Lower lobe of right lung (tissue), 2 donors: ENCODE results near the gene VWA7. TPM values are rescaled to one million over a fixed set of nuclear protein-coding genes. Genes with fewer than 3 reads are reported as not detected.
A peak's percentile ranks its signal among the peaks of the same experiment; 100 is the strongest.

Experiments used
- ATAC-seq, 2 donors: fragments of 200-7000 bp; cut with Tn5 transposase; one replicate each; pipeline ENCODE4 v1.9.1; 2020 to 2022; ENCODE audit warnings: mild to moderate bottlenecking in 2 of 2, moderate library complexity in 2 of 2
- DNase-seq: peaks from one replicate; pipeline ENCODE4 v3.0.0-alpha.2; 2020
- H3K27ac ChIP-seq: fragments of 200-600 bp; one replicate; pipeline ENCODE4 v1.8.0; 2022
- H3K27me3 ChIP-seq: fragments of 200-600 bp; one replicate; pipeline ENCODE4 v1.8.0; 2022; ENCODE audit warnings: low read depth
- H3K36me3 ChIP-seq: fragments of 200-600 bp; one replicate; pipeline ENCODE4 v1.8.0; 2022; ENCODE audit warnings: mild to moderate bottlenecking
- H3K4me1 ChIP-seq: fragments of 200-600 bp; one replicate; pipeline ENCODE4 v1.8.0; 2022
- H3K4me3 ChIP-seq: fragments of 200-600 bp; one replicate; pipeline ENCODE4 v1.8.0; 2022; ENCODE audit warnings: mild to moderate bottlenecking
- H3K9me3 ChIP-seq: fragments of 200-600 bp; one replicate; pipeline ENCODE4 v1.8.0; 2022
- CTCF ChIP-seq: fragments of 200-600 bp; IDR thresholded peaks from one replicate; pipeline ENCODE4 v1.8.0; 2022; ENCODE audit warnings: antibody characterized with exemption, mild to moderate bottlenecking
- intact Hi-C: fragments of 100-400 bp; cut with DNase I; formaldehyde crosslinking; loops from one replicate; pipeline ENCODE4 v1.11.0; 2022
- total RNA-seq: library from RNA; stranded (reverse); fragmentation: NEBNext Ultra II Directional; extraction: Animal tissue kit (Norgen Biotek cat#: 25700); gene quantifications from one replicate; pipeline ENCODE4 v1.2.1, GENCODE V29; 2021
- donor health status: DM: no; HTN: yes; CAD: no; lungs with severe emphysema.

Gene VWA7
- total RNA-seq, 1 donor from 2014 or later = 4.2 TPM

- H3K4me3 ChIP-seq = no peak overlapping the region
- ATAC-seq = no peak
- H3K9me3 ChIP-seq = no peaks in the 10 kb centered on the region
- DNase-seq = no peak
- intact Hi-C loops = no loop called here
- peak overlapping the region; percentile 18 for H3K27ac ChIP-seq
- no peak for TF ChIP-seq CTCF
- H3K36me3 ChIP-seq = no peaks in the 10 kb centered on the region
- H3K4me1 ChIP-seq = no peaks in the 10 kb centered on the region
- H3K27me3 ChIP-seq = no peaks in the 10 kb centered on the region
These were observed 58.1 kb downstream of the VWA7 start for GRCh38 chr6:31719001-31719400.

- ATAC-seq = peak; percentile 76 to 84
- DNase-seq = peak; percentile 48
- Histone ChIP-seq H3K27ac (peak overlapping the region; percentile 18), H3K36me3 (no peaks in the 10 kb centered on the region), H3K4me1 (no peaks in the 10 kb centered on the region), H3K27me3 (no peaks in the 10 kb centered on the region), H3K4me3 (no peak overlapping the region), H3K9me3 (no peaks in the 10 kb centered on the region)
- intact Hi-C loops = no loop called here
- TF ChIP-seq CTCF = no peak
These were observed 58.9 kb downstream of the VWA7 start for GRCh38 chr6:31718265-31718664.

- Histone ChIP-seq H3K27ac (no peak overlapping the region), H3K4me1 (no peaks in the 10 kb centered on the region), H3K36me3 (no peaks in the 10 kb centered on the region), H3K9me3 (no peaks in the 10 kb centered on the region), H3K4me3 (no peak overlapping the region), H3K27me3 (no peaks in the 10 kb centered on the region)
- TF ChIP-seq CTCF = no peak
- intact Hi-C loops = no loop called here
- no peak for DNase-seq
- ATAC-seq = no peak
These were observed 59.5 kb downstream of the VWA7 start for GRCh38 chr6:31717499-31718222.

Other genes starting within 250 kb of the VWA7 start
- not detected for gene MCCD1, start 248.4 kb downstream of the VWA7 start, total RNA-seq
- gene DDX39B, start 235.3 kb downstream of the VWA7 start, total RNA-seq = 265 TPM
- 1.6 TPM for gene ATP6V1G2, start 230.7 kb downstream of the VWA7 start, total RNA-seq
- 17.8 TPM for gene NFKBIL1, start 229.7 kb downstream of the VWA7 start, total RNA-seq
- gene LTA, start 205.0 kb downstream of the VWA7 start, total RNA-seq = not detected
- gene TNF, start 201.8 kb downstream of the VWA7 start, total RNA-seq = 4.5 TPM
- 10.0 TPM for gene LTB, start 194.9 kb downstream of the VWA7 start, total RNA-seq
- gene LST1, start 191.1 kb downstream of the VWA7 start, total RNA-seq = 127 TPM
- gene NCR3, start 184.3 kb downstream of the VWA7 start, total RNA-seq = 2.6 TPM
- 109 TPM for gene AIF1, start 162.1 kb downstream of the VWA7 start, total RNA-seq
- 133 TPM for gene PRRC2A, start 156.6 kb downstream of the VWA7 start, total RNA-seq
- 253 TPM for gene BAG6, start 124.7 kb downstream of the VWA7 start, total RNA-seq
- 1.6 TPM for gene APOM, start 121.4 kb downstream of the VWA7 start, total RNA-seq
- gene C6orf47, start 116.5 kb downstream of the VWA7 start, total RNA-seq = 24.7 TPM
- gene GPANK1, start 112.3 kb downstream of the VWA7 start, total RNA-seq = 15.4 TPM
- gene CSNK2B, start 111.2 kb downstream of the VWA7 start, total RNA-seq = 117 TPM
- gene LY6G5B, start 107.4 kb downstream of the VWA7 start, total RNA-seq = 11.0 TPM
- gene LY6G5C, start 96.3 kb downstream of the VWA7 start, total RNA-seq = 2.9 TPM
- 56.4 TPM for gene ABHD16A, start 74.0 kb downstream of the VWA7 start, total RNA-seq
- 0.97 TPM for gene LY6G6F, start 70.5 kb downstream of the VWA7 start, total RNA-seq
- gene LY6G6D, start 62.0 kb downstream of the VWA7 start, total RNA-seq = not detected
- not detected for gene LY6G6C, start 55.6 kb downstream of the VWA7 start, total RNA-seq
- gene MPIG6B, start 54.0 kb downstream of the VWA7 start, total RNA-seq = 2.6 TPM
- gene DDAH2, start 48.0 kb downstream of the VWA7 start, total RNA-seq = 67.0 TPM
- 310 TPM for gene CLIC1, start 40.8 kb downstream of the VWA7 start, total RNA-seq
- gene MSH5, start 37.3 kb downstream of the VWA7 start, total RNA-seq = 14.9 TPM
- 1.2 TPM for gene SAPCD1, start 14.7 kb downstream of the VWA7 start, total RNA-seq
- gene VARS1, start 18.4 kb upstream of the VWA7 start, total RNA-seq = 44.1 TPM
- 30.5 TPM for gene LSM2, start 29.6 kb upstream of the VWA7 start, total RNA-seq
- 2.5 TPM for gene HSPA1L, start 38.0 kb upstream of the VWA7 start, total RNA-seq
- gene HSPA1A, start 38.2 kb upstream of the VWA7 start, total RNA-seq = 230 TPM
- 122 TPM for gene HSPA1B, start 50.4 kb upstream of the VWA7 start, total RNA-seq
- gene NEU1, start 85.5 kb upstream of the VWA7 start, total RNA-seq = 70.5 TPM
- 53.7 TPM for gene SLC44A4, start 101.7 kb upstream of the VWA7 start, total RNA-seq
- gene EHMT2, start 120.4 kb upstream of the VWA7 start, total RNA-seq = 46.0 TPM
- 5.1 TPM for gene ZBTB12, start 124.8 kb upstream of the VWA7 start, total RNA-seq
- gene C2, start 150.4 kb upstream of the VWA7 start, total RNA-seq = 311 TPM
- 85.6 TPM for gene CFB, start 168.8 kb upstream of the VWA7 start, total RNA-seq
- 47.0 TPM for gene NELFE, start 181.6 kb upstream of the VWA7 start, total RNA-seq
- gene SKIC2, start 181.8 kb upstream of the VWA7 start, total RNA-seq = 64.2 TPM
- gene DXO, start 194.8 kb upstream of the VWA7 start, total RNA-seq = 16.5 TPM
- 175 TPM for gene C4A, start 204.7 kb upstream of the VWA7 start, total RNA-seq
- 162 TPM for gene C4B, start 237.5 kb upstream of the VWA7 start, total RNA-seq